ELR (cell line): ENCODE results near the gene DLG5.

Experiments
- DNase-seq: peaks from one replicate; pipeline ENCODE4 v3.0.0-alpha.2; 2015; ENCODE audit warnings: low read depth

Gene DLG5

GRCh38 chr10:77865580-77866324 lies 60.8 kb downstream of the DLG5 start:
- DNase-seq = no peak

- DNase-seq = no peak
Observed at GRCh38 chr10:77864151-77864851, 62.3 kb downstream of the DLG5 start.

GRCh38 chr10:77863446-77863845 lies 63.1 kb downstream of the DLG5 start:
- DNase-seq = no peak

GRCh38 chr10:77862595-77862994 lies 64.0 kb downstream of the DLG5 start:
- DNase-seq = peak; percentile 52

- DNase-seq = no peak
Observed at GRCh38 chr10:77861366-77861765, 65.2 kb downstream of the DLG5 start.

- no peak for DNase-seq
Observed at GRCh38 chr10:77859865-77860282, 66.7 kb downstream of the DLG5 start.

- no peak for DNase-seq
Observed at GRCh38 chr10:77859200-77859864, 67.2 kb downstream of the DLG5 start.

GRCh38 chr10:77857272-77857671 lies 69.3 kb downstream of the DLG5 start:
- DNase-seq = no peak

- no peak for DNase-seq
Observed at GRCh38 chr10:77856566-77856965, 70.0 kb downstream of the DLG5 start.

- DNase-seq = no peak
Observed at GRCh38 chr10:77855404-77856155, 71.0 kb downstream of the DLG5 start.

- no peak for DNase-seq
Observed at GRCh38 chr10:77854115-77854514, 72.4 kb downstream of the DLG5 start.

GRCh38 chr10:77853256-77853655 lies 73.3 kb downstream of the DLG5 start:
- no peak for DNase-seq

GRCh38 chr10:77850620-77851231 lies 75.8 kb downstream of the DLG5 start:
- no peak for DNase-seq

- no peak for DNase-seq
Observed at GRCh38 chr10:77849039-77849664, 77.4 kb downstream of the DLG5 start.

- DNase-seq = peak; percentile 76
Observed at GRCh38 chr10:77846718-77847311, 79.7 kb downstream of the DLG5 start.

GRCh38 chr10:77845451-77845850 lies 81.1 kb downstream of the DLG5 start:
- no peak for DNase-seq

GRCh38 chr10:77844713-77845445 lies 81.7 kb downstream of the DLG5 start:
- DNase-seq = peak; percentile 93

GRCh38 chr10:77844177-77844576 lies 82.4 kb downstream of the DLG5 start:
- DNase-seq = no peak

GRCh38 chr10:77843264-77843663 lies 83.3 kb downstream of the DLG5 start:
- no peak for DNase-seq

GRCh38 chr10:77842652-77843212 lies 83.8 kb downstream of the DLG5 start:
- no peak for DNase-seq
